Sigmoid colon (tissue), 4 donors: ENCODE measurements around the gene COL23A1.

Experiments used
- POLR2A ChIP-seq, 2 donors: fragments of 450-650 bp; IDR thresholded peaks; one replicate each; pipeline ENCODE4 v1.6.1; 2016; ENCODE audit warnings: antibody characterized with exemption in 2 of 2, mild to moderate bottlenecking in 2 of 2, moderate library complexity in 2 of 2
- POLR2AphosphoS5 ChIP-seq, 4 donors: sonication (generic); formaldehyde crosslinking; IDR thresholded peaks; one replicate each; pipeline ENCODE4 v1.6.1; 2017; ENCODE audit warnings: antibody characterized with exemption in 4 of 4
- TF ChIP-seq, protein P1 (sequence below), 4 experiments: fragments of 450-650 bp in 3 of 4; fragments of 200-600 bp in 1 of 4; IDR thresholded peaks; one replicate each; pipeline ENCODE4 v1.5.1; 2016 to 2019; ENCODE audit warnings: antibody characterized with exemption in 4 of 4, mild to moderate bottlenecking in 3 of 4, moderate library complexity in 2 of 4

DNA sequence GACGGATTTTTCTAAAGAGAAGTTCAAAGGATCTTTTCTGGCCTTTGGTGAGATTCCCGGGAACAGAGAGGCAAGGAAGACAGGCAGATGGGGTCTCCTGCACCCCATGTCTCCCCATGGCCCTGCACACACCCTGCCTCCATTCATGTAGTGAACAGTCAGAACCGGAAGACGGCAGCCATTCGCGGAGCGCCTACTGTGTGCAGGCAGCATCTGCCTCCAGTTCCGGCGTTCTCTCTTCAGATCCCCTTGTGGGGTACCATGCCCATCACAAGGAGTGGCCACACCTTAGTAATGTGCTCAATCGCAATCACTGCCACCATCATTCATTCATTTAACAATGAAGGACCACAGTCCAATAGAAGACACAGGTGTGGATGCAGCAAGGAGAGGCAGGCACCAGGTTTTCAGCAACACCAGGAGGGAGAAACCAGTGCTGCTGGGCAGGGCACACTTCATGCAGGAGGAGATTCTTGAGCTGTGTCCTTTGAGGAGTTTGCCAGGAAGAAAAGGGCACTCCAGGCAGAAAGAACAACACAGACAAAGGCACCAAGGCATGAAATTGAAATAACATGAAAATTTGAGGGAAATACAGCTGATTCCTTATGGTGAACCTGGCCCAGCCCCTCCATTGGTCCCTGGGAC, 186.1 kb downstream of the COL23A1 start:
- TF ChIP-seq, protein P1, sequence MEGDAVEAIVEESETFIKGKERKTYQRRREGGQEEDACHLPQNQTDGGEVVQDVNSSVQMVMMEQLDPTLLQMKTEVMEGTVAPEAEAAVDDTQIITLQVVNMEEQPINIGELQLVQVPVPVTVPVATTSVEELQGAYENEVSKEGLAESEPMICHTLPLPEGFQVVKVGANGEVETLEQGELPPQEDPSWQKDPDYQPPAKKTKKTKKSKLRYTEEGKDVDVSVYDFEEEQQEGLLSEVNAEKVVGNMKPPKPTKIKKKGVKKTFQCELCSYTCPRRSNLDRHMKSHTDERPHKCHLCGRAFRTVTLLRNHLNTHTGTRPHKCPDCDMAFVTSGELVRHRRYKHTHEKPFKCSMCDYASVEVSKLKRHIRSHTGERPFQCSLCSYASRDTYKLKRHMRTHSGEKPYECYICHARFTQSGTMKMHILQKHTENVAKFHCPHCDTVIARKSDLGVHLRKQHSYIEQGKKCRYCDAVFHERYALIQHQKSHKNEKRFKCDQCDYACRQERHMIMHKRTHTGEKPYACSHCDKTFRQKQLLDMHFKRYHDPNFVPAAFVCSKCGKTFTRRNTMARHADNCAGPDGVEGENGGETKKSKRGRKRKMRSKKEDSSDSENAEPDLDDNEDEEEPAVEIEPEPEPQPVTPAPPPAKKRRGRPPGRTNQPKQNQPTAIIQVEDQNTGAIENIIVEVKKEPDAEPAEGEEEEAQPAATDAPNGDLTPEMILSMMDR (IDR thresholded peaks at IDR 0.05) = no peak
- TF ChIP-seq POLR2AphosphoS5 (IDR thresholded peaks at IDR 0.05) (no peak), POLR2A (IDR thresholded peaks at IDR 0.05) (no peak)
